Liver (tissue), 9 donors: ENCODE measurements around the gene ELOF1. TPM values are rescaled to one million over a fixed set of nuclear protein-coding genes. Genes with fewer than 3 reads are reported as not detected.

ENCODE experiments used
- DNase-seq: peaks from one replicate; pipeline ENCODE4 v3.0.0-alpha.2; 2017; ENCODE audit warnings: low spot score
- H3K27ac ChIP-seq, 2 donors: one replicate each; pipeline ENCODE4 v1.7.0; 2013; ENCODE audit warnings: inconsistent platforms in 2 of 2, low read length in 2 of 2, control low read depth in 1 of 2, low read depth in 1 of 2, mild to moderate bottlenecking in 1 of 2
- H3K27me3 ChIP-seq, 4 donors: one replicate each; pipeline versions ENCODE4 v1.6.1 to v1.7.0; 2013; ENCODE audit warnings: low read length in 3 of 4, inconsistent platforms in 1 of 4, mild to moderate bottlenecking in 1 of 4, moderate library complexity in 1 of 4; ENCODE audit not compliant: control insufficient read depth in 4 of 4, insufficient read depth in 4 of 4
- H3K36me3 ChIP-seq, 4 donors: one replicate each; pipeline versions ENCODE4 v1.6.1 to v1.7.0; 2013; ENCODE audit warnings: low read length in 3 of 4, mild to moderate bottlenecking in 3 of 4, low read depth in 1 of 4, moderate library complexity in 1 of 4; ENCODE audit not compliant: control insufficient read depth in 4 of 4, insufficient read depth in 3 of 4
- H3K4me1 ChIP-seq, 4 donors: one replicate each; pipeline versions ENCODE4 v1.6.1 to v1.7.0; 2013; ENCODE audit warnings: low read length in 3 of 4, mild to moderate bottlenecking in 3 of 4, moderate library complexity in 1 of 4; ENCODE audit not compliant: control insufficient read depth in 4 of 4, insufficient read depth in 4 of 4
- H3K4me3 ChIP-seq, 3 donors: one replicate each; pipeline versions ENCODE4 v1.6.1 to v1.7.0; 2013; ENCODE audit warnings: low read length in 3 of 3, control low read depth in 1 of 3, low read depth in 1 of 3, mild to moderate bottlenecking in 1 of 3
- H3K9ac ChIP-seq, 2 donors: one replicate each; pipeline ENCODE4 v1.7.0; 2013; ENCODE audit warnings: low read length in 2 of 2, mild to moderate bottlenecking in 2 of 2, moderate library complexity in 2 of 2, control low read depth in 1 of 2, low read depth in 1 of 2
- H3K9me3 ChIP-seq, 4 donors: one replicate each; pipeline versions ENCODE4 v1.6.1 to v1.7.0; 2013; ENCODE audit warnings: low read length in 3 of 4; ENCODE audit not compliant: control insufficient read depth in 4 of 4
- EGR1 ChIP-seq, 2 donors: IDR thresholded peaks; 2 replicates each; pipeline ENCODE4 v1.6.1; 2016 to 2018; ENCODE audit warnings: antibody characterized with exemption in 2 of 2, low read depth in 2 of 2
- FOXA1 ChIP-seq: IDR thresholded peaks from 2 replicates; pipeline ENCODE4 v1.6.1; 2016; ENCODE audit warnings: antibody characterized with exemption
- FOXA2 ChIP-seq: IDR thresholded peaks from 2 replicates; pipeline ENCODE4 v1.6.1; 2016; ENCODE audit warnings: antibody characterized with exemption
- GABPA ChIP-seq, 2 donors: IDR thresholded peaks in 1 of 2; conservative IDR thresholded peaks in 1 of 2; 2 replicates each; pipeline ENCODE4 v1.6.1; 2016; ENCODE audit warnings: antibody characterized with exemption in 2 of 2, mild to moderate bottlenecking in 1 of 2, moderate library complexity in 1 of 2
- HNF4A ChIP-seq, 2 donors: conservative IDR thresholded peaks; 2 replicates each; pipeline ENCODE4 v1.6.1; 2016; ENCODE audit warnings: antibody characterized with exemption in 2 of 2, mild to moderate bottlenecking in 2 of 2
- HNF4G ChIP-seq: IDR thresholded peaks from 2 replicates; pipeline ENCODE4 v1.6.1; 2016; ENCODE audit warnings: antibody characterized with exemption
- JUND ChIP-seq, 2 donors: IDR thresholded peaks; 2 replicates each; pipeline ENCODE4 v1.6.1; 2016; ENCODE audit warnings: antibody characterized with exemption in 2 of 2
- NR2F2 ChIP-seq: IDR thresholded peaks from 2 replicates; pipeline ENCODE4 v1.6.1; 2016; ENCODE audit warnings: antibody characterized with exemption
- RAD21 ChIP-seq, 2 donors: IDR thresholded peaks; 2 replicates each; pipeline ENCODE4 v1.6.1; 2016; ENCODE audit warnings: antibody characterized with exemption in 2 of 2, mild to moderate bottlenecking in 2 of 2
- RXRA ChIP-seq, 2 donors: IDR thresholded peaks; 2 replicates each; pipeline ENCODE4 v1.6.1; 2017 to 2018; ENCODE audit warnings: antibody characterized with exemption in 2 of 2, mild to moderate bottlenecking in 1 of 2
- SP1 ChIP-seq: IDR thresholded peaks from 2 replicates; pipeline ENCODE4 v1.6.1; 2018; ENCODE audit warnings: antibody characterized with exemption, mild to moderate bottlenecking
- TAF1 ChIP-seq: conservative IDR thresholded peaks from 2 replicates; pipeline ENCODE4 v1.6.1; 2016; ENCODE audit warnings: antibody characterized with exemption, mild to moderate bottlenecking
- YY1 ChIP-seq: IDR thresholded peaks from 2 replicates; pipeline ENCODE4 v1.6.1; 2016; ENCODE audit warnings: antibody characterized with exemption, mild to moderate bottlenecking
- WGBS: extraction: QIAGEN DNeasy Blood & Tissue Kit; methylation state at CpG from one replicate; pipeline ENCODE4 v1.1.7; 2013; 5-methylcytosine and 5-hydroxymethylcytosine counted together
- polyA plus RNA-seq, 2 donors: library from polyadenylated mRNA; stranded (reverse) in 1 of 2; unstranded in 1 of 2; fragments of 200-250 nt in 1 of 2; fragments of >200 nt in 1 of 2; fragmentation: Nextera tagmentation in 1 of 2; extraction: Ambion mirVana in 1 of 2; gene quantifications; one replicate each; pipeline versions ENCODE4 v1.2.1 to v1.2.3, GENCODE V29; 2013 to 2015
- total RNA-seq, 2 donors: library from RNA; depleted of rRNA; stranded (reverse); fragments of >200 nt; gene quantifications; one replicate each; pipeline ENCODE4 v1.2.3, GENCODE V29; 2014
- TF ChIP-seq, protein P1 (sequence below): fragments of 150-350 bp; IDR thresholded peaks from 2 replicates; pipeline ENCODE4 v1.5.1; 2017; ENCODE audit warnings: improper control_type of control experiment, low read depth, low read length; ENCODE audit not compliant: missing input control
- TF ChIP-seq, protein P2 (sequence below): IDR thresholded peaks from 2 replicates; pipeline ENCODE4 v1.6.1; 2016; ENCODE audit warnings: antibody characterized with exemption, mild to moderate bottlenecking
- TF ChIP-seq, protein P3 (sequence below): IDR thresholded peaks from 2 replicates; pipeline ENCODE4 v1.6.1; 2016; ENCODE audit warnings: antibody characterized with exemption
- TF ChIP-seq, protein P4 (sequence below): IDR thresholded peaks from 2 replicates; pipeline ENCODE4 v1.6.1; 2016; ENCODE audit warnings: antibody characterized with exemption
- TF ChIP-seq, protein P5 (sequence below): IDR thresholded peaks from 2 replicates; pipeline ENCODE4 v1.6.1; 2016; ENCODE audit warnings: antibody characterized with exemption
- donor health status: healthy.
- donor health status: healthy.
- donor health status: healthy.
- donor health status: healthy.
- donor health status: healthy.

Gene ELOF1
- total and polyA plus RNA-seq, 4 donors, result 11.1 to 37.9 (median 24.0) TPM

DNA sequence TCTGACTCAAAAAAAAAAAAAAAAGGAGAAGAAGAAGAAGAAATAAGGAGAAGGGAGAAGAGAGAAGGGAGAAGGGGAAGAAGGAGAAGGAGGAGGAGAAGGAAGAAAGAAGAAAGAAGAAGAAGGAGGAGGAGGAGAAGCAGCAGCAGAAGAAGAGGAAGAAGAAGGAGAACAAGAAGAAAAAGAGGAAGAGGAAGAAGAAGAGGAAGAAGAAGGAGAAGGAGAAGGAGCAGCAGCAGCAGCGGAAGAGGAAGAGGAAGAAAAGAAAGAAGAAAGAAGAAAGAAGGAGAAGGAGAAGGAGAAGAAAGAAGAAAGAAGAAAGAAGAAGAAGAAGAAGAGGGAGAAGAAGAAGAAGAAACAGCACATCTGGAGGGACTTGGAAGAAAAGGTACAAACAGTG is 24.5 kb downstream of the ELOF1 start (continued):
- no peak for TF ChIP-seq RXRA (IDR thresholded peaks at IDR 0.05)

DNA sequence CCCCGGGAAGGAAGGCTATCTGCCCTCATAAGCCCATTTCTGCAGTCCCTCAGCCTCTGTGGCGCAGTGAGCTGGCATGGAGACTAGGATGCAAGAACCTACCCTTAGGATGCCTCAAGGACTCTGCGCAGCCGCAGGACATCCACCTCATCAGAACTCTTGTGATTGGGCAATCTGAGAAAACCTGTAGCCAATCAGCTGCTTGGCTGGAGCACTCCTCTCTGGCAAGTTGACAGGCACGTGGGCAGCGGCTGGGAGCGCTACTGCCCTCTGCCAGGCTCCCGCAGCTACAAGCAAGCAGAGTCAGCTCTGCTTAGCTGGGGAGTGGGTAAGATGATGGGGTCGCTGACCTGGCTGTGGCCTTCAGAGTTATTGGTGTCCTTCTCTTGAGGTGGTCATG is 28.6 kb downstream of the ELOF1 start:
- 22% methylated on average over 9 of the region's 9 CpGs for WGBS
- TF ChIP-seq, protein P1, sequence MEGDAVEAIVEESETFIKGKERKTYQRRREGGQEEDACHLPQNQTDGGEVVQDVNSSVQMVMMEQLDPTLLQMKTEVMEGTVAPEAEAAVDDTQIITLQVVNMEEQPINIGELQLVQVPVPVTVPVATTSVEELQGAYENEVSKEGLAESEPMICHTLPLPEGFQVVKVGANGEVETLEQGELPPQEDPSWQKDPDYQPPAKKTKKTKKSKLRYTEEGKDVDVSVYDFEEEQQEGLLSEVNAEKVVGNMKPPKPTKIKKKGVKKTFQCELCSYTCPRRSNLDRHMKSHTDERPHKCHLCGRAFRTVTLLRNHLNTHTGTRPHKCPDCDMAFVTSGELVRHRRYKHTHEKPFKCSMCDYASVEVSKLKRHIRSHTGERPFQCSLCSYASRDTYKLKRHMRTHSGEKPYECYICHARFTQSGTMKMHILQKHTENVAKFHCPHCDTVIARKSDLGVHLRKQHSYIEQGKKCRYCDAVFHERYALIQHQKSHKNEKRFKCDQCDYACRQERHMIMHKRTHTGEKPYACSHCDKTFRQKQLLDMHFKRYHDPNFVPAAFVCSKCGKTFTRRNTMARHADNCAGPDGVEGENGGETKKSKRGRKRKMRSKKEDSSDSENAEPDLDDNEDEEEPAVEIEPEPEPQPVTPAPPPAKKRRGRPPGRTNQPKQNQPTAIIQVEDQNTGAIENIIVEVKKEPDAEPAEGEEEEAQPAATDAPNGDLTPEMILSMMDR, result no peak
- no peak for TF ChIP-seq EGR1 (IDR thresholded peaks at IDR 0.05; ENCODE audit: low read depth in 2 of 2)
- TF ChIP-seq SP1, result peak; percentile 70
- no peak for TF ChIP-seq YY1
- TF ChIP-seq, protein P2, sequence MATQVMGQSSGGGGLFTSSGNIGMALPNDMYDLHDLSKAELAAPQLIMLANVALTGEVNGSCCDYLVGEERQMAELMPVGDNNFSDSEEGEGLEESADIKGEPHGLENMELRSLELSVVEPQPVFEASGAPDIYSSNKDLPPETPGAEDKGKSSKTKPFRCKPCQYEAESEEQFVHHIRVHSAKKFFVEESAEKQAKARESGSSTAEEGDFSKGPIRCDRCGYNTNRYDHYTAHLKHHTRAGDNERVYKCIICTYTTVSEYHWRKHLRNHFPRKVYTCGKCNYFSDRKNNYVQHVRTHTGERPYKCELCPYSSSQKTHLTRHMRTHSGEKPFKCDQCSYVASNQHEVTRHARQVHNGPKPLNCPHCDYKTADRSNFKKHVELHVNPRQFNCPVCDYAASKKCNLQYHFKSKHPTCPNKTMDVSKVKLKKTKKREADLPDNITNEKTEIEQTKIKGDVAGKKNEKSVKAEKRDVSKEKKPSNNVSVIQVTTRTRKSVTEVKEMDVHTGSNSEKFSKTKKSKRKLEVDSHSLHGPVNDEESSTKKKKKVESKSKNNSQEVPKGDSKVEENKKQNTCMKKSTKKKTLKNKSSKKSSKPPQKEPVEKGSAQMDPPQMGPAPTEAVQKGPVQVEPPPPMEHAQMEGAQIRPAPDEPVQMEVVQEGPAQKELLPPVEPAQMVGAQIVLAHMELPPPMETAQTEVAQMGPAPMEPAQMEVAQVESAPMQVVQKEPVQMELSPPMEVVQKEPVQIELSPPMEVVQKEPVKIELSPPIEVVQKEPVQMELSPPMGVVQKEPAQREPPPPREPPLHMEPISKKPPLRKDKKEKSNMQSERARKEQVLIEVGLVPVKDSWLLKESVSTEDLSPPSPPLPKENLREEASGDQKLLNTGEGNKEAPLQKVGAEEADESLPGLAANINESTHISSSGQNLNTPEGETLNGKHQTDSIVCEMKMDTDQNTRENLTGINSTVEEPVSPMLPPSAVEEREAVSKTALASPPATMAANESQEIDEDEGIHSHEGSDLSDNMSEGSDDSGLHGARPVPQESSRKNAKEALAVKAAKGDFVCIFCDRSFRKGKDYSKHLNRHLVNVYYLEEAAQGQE, result no peak
- TF ChIP-seq, protein P3, sequence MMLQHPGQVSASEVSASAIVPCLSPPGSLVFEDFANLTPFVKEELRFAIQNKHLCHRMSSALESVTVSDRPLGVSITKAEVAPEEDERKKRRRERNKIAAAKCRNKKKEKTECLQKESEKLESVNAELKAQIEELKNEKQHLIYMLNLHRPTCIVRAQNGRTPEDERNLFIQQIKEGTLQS, result no peak
- TF ChIP-seq GABPA (IDR thresholded peaks at IDR 0.05 in 1 of 2, conservative IDR thresholded peaks at IDR 0.05 in 1 of 2), result no peak
- no peak for TF ChIP-seq JUND (IDR thresholded peaks at IDR 0.05)
- TF ChIP-seq NR2F2, result no peak
- no peak for TF ChIP-seq HNF4G
- TF ChIP-seq, protein P4, sequence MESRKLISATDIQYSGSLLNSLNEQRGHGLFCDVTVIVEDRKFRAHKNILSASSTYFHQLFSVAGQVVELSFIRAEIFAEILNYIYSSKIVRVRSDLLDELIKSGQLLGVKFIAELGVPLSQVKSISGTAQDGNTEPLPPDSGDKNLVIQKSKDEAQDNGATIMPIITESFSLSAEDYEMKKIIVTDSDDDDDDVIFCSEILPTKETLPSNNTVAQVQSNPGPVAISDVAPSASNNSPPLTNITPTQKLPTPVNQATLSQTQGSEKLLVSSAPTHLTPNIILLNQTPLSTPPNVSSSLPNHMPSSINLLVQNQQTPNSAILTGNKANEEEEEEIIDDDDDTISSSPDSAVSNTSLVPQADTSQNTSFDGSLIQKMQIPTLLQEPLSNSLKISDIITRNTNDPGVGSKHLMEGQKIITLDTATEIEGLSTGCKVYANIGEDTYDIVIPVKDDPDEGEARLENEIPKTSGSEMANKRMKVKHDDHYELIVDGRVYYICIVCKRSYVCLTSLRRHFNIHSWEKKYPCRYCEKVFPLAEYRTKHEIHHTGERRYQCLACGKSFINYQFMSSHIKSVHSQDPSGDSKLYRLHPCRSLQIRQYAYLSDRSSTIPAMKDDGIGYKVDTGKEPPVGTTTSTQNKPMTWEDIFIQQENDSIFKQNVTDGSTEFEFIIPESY, result no peak
- TF ChIP-seq FOXA2, result no peak
- TF ChIP-seq HNF4A (conservative IDR thresholded peaks at IDR 0.05), result peak in 1 of 2 donors; percentile 45
- TF ChIP-seq, protein P5, sequence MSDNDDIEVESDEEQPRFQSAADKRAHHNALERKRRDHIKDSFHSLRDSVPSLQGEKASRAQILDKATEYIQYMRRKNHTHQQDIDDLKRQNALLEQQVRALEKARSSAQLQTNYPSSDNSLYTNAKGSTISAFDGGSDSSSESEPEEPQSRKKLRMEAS, result no peak
- TF ChIP-seq TAF1, result no peak
- TF ChIP-seq FOXA1, result no peak
- peak in 1 of 2 donors; percentile 41 for TF ChIP-seq RAD21 (IDR thresholded peaks at IDR 0.05)
- peak in 1 of 2 donors; percentile 76 for TF ChIP-seq RXRA (IDR thresholded peaks at IDR 0.05)
- Histone ChIP-seq H3K4me1 (peaks cover 6 to 21% (median 12%) of the 10 kb centered on the region in 4 donors), H3K27me3 (no peaks in the 10 kb centered on the region), H3K4me3 (no peak overlapping the region), H3K9ac (no peak overlapping the region), H3K9me3 (no peaks in the 10 kb centered on the region), H3K36me3 (no peaks in the 10 kb centered on the region), H3K27ac (peak overlapping the region in 1 of 2 donors; percentile 20)
- peak; percentile 65 for DNase-seq
